ENCODE results near the gene APLF.

DNA sequence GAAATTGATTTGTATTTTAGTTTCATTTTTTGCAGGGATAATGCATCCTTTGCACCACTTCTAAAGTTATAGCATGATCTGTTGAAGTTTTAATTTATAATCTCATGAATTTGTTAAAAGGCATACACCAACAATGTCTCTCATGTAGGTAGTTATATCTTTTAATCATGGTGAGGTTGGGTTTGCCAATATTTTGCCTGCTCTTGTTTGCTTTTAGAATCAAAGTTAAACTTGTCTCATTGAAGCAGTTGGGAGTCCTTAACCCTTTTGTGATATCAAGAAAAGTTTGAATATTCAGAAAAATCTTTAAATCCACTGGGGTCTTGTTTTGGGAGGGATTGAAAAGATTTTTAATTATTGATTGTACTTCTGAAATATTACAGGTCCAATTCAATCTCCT lies 31.7 kb downstream of the APLF start:
- TF ChIP-seq, protein P1, sequence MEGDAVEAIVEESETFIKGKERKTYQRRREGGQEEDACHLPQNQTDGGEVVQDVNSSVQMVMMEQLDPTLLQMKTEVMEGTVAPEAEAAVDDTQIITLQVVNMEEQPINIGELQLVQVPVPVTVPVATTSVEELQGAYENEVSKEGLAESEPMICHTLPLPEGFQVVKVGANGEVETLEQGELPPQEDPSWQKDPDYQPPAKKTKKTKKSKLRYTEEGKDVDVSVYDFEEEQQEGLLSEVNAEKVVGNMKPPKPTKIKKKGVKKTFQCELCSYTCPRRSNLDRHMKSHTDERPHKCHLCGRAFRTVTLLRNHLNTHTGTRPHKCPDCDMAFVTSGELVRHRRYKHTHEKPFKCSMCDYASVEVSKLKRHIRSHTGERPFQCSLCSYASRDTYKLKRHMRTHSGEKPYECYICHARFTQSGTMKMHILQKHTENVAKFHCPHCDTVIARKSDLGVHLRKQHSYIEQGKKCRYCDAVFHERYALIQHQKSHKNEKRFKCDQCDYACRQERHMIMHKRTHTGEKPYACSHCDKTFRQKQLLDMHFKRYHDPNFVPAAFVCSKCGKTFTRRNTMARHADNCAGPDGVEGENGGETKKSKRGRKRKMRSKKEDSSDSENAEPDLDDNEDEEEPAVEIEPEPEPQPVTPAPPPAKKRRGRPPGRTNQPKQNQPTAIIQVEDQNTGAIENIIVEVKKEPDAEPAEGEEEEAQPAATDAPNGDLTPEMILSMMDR (conservative IDR thresholded peaks at IDR 0.05; ENCODE audit: low read depth in 2 of 2) = no peak
- TF ChIP-seq EZH2 (IDR thresholded peaks at IDR 0.05; ENCODE audit: low read depth, unreplicated experiment) = no peak
- TF ChIP-seq ZNF331 (CRISPR knock-in tag; IDR thresholded peaks at IDR 0.05; ENCODE audit: low read depth) = no peak
- TF ChIP-seq EZH2phosphoT487 (IDR thresholded peaks at IDR 0.05; ENCODE audit: unreplicated experiment) = no peak
- no peak for TF ChIP-seq JUNB (IDR thresholded peaks at IDR 0.05; ENCODE audit: unreplicated experiment)
- TF ChIP-seq POLR2AphosphoS5 (IDR thresholded peaks at IDR 0.05; ENCODE audit: low read depth) = no peak
- TF ChIP-seq, protein P2, sequence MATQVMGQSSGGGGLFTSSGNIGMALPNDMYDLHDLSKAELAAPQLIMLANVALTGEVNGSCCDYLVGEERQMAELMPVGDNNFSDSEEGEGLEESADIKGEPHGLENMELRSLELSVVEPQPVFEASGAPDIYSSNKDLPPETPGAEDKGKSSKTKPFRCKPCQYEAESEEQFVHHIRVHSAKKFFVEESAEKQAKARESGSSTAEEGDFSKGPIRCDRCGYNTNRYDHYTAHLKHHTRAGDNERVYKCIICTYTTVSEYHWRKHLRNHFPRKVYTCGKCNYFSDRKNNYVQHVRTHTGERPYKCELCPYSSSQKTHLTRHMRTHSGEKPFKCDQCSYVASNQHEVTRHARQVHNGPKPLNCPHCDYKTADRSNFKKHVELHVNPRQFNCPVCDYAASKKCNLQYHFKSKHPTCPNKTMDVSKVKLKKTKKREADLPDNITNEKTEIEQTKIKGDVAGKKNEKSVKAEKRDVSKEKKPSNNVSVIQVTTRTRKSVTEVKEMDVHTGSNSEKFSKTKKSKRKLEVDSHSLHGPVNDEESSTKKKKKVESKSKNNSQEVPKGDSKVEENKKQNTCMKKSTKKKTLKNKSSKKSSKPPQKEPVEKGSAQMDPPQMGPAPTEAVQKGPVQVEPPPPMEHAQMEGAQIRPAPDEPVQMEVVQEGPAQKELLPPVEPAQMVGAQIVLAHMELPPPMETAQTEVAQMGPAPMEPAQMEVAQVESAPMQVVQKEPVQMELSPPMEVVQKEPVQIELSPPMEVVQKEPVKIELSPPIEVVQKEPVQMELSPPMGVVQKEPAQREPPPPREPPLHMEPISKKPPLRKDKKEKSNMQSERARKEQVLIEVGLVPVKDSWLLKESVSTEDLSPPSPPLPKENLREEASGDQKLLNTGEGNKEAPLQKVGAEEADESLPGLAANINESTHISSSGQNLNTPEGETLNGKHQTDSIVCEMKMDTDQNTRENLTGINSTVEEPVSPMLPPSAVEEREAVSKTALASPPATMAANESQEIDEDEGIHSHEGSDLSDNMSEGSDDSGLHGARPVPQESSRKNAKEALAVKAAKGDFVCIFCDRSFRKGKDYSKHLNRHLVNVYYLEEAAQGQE (IDR thresholded peaks at IDR 0.05; ENCODE audit: unreplicated experiment) = no peak
- TF ChIP-seq ZNF114 (CRISPR knock-in tag; IDR thresholded peaks at IDR 0.05) = no peak
